ENCODE data around the gene FAM131B.

DNA sequence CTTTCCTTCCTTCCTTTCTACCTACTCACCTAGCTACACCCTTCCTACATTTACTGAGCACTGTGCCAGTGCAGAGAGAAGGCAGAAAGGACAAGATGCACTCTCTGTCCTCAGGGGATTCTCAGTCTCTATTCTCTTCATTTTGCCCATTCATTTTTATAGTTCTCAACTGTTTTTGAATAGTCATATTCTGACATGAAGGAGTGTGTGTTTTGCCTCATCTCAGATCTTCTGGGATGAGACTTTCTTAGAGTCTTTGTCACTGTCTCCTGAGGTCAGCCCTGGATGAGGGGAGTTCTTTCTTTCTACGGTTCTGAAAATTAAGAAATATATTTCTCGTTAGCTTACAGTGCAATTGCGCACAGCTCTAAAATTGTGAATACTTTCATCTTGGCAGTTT lies 25.3 kb downstream of the FAM131B start:
- TF ChIP-seq, protein P1, sequence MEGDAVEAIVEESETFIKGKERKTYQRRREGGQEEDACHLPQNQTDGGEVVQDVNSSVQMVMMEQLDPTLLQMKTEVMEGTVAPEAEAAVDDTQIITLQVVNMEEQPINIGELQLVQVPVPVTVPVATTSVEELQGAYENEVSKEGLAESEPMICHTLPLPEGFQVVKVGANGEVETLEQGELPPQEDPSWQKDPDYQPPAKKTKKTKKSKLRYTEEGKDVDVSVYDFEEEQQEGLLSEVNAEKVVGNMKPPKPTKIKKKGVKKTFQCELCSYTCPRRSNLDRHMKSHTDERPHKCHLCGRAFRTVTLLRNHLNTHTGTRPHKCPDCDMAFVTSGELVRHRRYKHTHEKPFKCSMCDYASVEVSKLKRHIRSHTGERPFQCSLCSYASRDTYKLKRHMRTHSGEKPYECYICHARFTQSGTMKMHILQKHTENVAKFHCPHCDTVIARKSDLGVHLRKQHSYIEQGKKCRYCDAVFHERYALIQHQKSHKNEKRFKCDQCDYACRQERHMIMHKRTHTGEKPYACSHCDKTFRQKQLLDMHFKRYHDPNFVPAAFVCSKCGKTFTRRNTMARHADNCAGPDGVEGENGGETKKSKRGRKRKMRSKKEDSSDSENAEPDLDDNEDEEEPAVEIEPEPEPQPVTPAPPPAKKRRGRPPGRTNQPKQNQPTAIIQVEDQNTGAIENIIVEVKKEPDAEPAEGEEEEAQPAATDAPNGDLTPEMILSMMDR (conservative IDR thresholded peaks at IDR 0.05 in 1 of 2, IDR thresholded peaks at IDR 0.05 in 1 of 2; ENCODE audit: extremely low read depth in 1 of 2, insufficient read depth in 1 of 2, low read depth in 1 of 2, low read length in 2 of 2): no peak
- TF ChIP-seq EZH2 (IDR thresholded peaks at IDR 0.05; ENCODE audit: borderline replicate concordance, low read length): no peak

All from mammary epithelial cell (primary cell).